Eye (tissue), 1 donor: ENCODE results near the gene POLK.
A peak's percentile ranks its signal among the peaks of the same experiment; 100 is the strongest.
"Not testable (repeated sequence)": the region's sequence is repeated elsewhere in the genome, so short reads cannot be mapped to it uniquely, and the experiment has no call there.

Experiments
- DNase-seq: peaks from one replicate; pipeline ENCODE4 v3.0.0-alpha.2; 2015

Gene POLK

DNA sequence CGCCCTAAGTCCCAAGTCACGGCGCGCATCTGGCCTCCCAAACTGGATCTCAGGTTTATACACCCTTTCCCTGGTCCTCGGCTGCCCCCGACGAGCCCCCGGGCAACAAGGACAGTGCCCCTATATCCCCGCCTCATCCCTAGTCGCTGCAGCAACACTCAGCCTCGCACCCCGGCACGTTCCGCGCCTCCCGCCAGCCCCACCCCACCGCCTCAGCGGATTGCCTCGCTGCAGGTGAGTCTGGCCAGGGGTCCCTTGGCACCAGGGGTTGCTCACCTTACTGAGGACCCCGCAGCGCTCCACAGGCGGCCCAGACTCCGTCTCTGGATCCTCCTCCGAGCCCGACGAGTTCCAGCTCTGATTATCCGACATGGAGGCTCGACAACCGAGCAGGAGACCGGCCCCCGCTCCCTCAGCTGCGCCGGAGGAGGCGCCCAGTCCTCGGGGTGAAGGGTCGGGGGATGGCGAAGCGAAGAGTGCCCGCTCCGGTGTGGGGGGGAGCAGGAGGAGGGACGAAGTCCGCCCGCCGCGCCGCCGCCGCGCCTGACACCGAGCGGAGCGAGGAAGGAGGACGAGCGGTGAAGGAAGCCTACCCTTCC is 756 bp upstream of the POLK start:
- DNase-seq: peak; percentile 69

DNA sequence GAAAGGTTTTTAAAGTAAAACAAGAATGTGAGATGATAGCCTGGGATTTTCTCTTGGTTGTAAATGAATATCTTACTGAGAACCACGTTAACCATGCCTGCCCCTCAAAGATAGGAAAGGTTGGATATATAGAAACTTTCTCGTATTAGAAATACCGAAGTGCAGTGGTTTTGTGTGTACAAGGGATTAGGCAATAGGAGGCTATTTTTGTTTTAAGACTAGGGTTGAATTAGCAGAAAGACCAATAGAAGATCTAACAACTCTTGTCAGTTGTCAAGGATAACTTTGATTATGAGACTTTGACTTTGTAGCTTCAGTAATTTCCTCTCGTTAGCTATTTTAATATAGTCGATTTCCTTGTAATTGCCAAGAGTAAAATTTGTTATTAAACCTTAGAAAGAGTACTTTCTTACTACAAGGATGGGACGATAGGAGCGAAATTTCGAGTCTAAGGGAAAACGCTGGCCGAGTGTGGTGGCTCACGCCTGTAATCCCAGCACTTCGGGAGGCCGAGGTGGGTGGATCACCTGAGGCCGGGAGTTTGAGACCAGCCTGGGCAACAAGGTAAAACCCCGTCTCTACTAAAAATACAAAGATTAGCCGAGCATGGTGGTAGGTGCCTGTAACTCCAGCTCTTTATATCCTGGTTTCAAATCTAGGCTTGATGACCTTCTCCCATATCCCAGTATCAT is 838 bp downstream of the POLK start:
- no peak for DNase-seq

DNA sequence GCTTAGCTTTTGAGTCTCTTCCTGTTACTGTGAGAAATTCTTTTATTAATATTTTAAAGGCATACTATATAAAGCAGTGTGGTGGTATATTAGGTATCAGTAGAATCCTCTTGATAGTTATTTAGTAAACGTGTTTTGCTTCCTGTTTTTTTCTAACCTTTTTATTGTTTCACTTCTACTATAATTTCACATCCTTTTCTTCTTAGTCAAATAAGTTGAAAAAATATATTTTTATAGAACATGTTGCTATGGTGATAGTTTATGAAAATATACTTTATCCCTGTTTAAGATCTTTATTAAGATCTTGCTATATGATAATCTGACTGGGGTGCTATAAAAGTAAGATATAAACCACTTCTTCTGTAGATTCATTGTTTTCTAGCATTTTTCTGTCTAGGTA is 2.1 kb downstream of the POLK start:
- no peak for DNase-seq

- DNase-seq: no peak
Observed at GRCh38 chr5:75514323-75514722, 2.6 kb downstream of the POLK start.

GRCh38 chr5:75519761-75520160 is 8.1 kb downstream of the POLK start:
- DNase-seq: no peak

GRCh38 chr5:75521195-75521594 is 9.5 kb downstream of the POLK start:
- DNase-seq: no peak

- no peak for DNase-seq
Observed at GRCh38 chr5:75522025-75522424, 10.3 kb downstream of the POLK start.

DNA sequence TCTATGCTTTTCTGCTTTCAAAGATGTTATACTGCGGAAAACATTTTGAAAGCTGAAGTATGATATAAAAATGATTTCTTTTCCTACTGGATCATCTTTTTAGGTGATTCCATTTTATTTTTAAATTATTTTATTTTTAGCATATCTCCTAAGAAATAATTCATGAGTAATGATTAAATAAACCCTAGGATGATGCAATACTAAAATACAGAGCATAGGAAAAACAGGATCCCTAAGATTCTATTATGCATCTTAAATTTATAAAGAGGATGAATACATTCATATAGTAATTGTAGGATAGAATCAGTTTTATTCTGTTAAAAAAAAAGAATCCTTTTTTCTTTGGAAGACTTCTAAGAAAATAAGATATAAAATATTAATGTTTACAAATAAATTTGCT is 10.9 kb downstream of the POLK start:
- DNase-seq: no peak

DNA sequence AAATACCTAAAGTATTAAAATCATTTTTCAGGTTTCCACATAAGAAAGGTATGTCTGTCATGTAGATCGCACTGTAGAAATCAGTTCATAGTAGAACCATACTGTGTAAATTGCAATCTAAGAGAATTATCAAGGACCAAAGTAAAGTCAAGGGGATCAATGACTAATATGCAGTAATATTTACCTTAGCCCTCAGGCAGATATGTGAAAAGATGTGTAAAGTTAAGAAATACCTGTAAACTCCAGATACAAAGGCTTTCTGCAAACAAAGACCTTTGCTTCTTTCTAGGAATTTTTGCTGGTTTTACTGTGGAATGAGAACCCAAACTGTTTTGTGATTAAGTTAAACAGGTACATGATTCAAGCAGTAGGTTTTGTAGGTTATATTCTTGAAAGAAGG is 11.6 kb downstream of the POLK start:
- no peak for DNase-seq

DNA sequence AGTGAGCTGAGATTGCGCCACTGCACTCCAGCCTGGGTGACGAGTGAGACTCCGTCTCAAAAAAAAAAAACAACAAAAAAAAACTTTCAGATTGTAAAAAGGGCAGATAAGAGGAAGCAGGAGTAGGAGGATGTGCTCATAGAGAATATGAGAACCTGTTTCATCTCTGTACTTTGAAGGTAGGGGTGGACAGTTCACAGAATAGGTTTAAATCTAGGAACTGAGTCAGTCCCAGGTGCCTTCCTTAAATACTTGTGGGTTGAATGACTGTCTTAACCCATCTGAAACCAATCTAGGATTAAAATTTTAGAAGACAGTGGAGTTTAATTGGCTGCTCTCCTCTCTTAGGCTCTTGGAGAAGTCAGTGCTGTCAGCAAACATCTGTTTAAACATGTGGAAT is 12.4 kb downstream of the POLK start:
- DNase-seq: no peak

- no peak for DNase-seq
Observed at GRCh38 chr5:75524591-75524990, 12.9 kb downstream of the POLK start.

GRCh38 chr5:75525344-75525743 is 13.7 kb downstream of the POLK start:
- DNase-seq: no peak

DNA sequence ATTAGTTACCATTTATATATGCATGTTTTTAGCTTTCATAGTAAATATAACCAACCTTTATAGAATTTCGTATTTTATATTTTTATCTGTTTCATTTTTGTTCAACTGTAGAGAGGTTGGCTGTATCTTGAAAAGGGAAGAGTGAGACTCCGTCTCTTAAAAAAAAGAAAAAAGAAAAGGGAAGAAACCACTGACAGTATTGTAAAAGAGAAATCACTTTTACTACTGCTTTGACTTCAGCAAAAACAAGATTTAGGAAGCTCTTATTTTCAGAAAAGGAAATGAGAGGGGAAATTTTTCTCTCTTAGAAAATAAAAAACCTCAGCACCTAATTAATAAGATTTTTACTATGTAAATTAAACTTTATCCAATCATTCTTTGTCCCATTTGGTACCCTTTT is 14.4 kb downstream of the POLK start:
- no peak for DNase-seq

GRCh38 chr5:75529185-75529584 is 17.5 kb downstream of the POLK start:
- DNase-seq: no peak

GRCh38 chr5:75532190-75532589 is 20.5 kb downstream of the POLK start:
- no peak for DNase-seq

GRCh38 chr5:75533716-75534115 is 22.0 kb downstream of the POLK start:
- DNase-seq: not testable (repeated sequence)

DNA sequence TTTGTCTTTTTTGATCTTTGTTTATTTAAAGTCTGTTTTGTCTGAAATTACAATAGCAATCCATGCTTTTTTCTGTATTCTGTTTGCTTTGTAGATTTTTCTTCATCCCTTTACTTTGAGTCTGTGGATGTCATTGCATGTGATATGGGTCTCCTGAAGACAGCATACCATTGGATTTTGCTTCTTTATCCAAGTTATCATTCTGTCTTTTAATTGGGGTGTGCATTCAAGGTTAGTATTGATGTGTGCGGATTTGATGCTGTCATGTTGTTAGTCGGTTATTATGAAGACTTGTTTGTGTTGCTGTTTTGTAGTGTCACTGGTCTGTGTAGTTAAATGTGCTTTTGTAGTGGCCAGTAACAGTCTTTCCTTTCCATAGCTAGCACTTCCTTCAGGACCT is 23.0 kb downstream of the POLK start:
- no peak for DNase-seq

GRCh38 chr5:75536147-75536546 is 24.5 kb downstream of the POLK start:
- DNase-seq: no peak

DNA sequence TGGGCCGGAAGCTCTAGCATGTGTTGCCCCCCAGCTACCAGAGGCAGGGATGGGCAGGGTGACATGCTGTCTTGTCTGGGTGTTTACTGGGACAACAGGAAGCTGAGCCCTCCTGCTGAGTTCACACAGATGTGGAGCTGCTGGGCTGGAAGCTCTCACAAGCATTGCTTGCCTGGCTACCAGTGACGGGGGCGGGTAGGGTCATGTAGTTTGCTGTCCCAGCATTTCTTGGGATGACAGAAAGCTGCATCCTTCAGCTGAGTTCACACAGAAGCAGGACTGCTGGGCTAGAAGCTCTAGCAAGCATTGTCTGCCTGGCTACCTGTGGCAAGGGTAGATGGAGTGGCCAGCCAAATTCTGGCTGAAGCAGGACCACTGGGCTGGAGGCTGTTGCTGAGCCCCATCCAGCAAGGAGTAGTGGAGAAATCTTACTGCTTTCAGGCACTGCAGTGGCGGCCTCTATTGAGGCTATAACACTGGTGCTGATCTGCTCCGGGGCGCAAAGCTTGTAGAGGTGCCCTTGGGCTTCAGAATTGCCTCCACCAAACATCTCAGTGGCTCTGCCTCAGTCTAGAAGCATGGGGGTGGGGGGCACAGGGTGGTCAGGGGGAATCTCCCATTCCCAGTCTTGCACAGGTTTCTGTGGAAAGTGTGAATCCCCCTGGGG is 25.1 kb downstream of the POLK start:
- no peak for DNase-seq

- no peak for DNase-seq
Observed at GRCh38 chr5:75538211-75538610, 26.5 kb downstream of the POLK start.

DNA sequence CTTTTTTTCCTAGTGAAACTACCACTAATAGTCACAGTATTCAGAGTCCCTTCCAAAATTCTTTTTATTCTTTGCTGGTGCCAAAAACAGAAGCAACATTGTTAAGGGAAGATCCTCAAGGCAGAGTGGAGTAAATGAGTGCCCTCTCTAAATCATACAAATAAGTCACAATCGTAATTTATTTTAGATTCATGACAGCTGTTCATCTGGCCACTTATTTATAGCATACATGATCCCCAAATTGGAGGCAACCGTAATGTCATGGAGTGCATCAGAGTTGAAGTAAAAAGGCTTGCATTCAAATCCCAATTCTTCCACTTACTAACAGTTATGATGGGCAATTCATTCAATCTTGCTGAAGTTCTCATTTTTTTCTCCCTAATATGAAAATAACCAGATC is 33.4 kb downstream of the POLK start:
- no peak for DNase-seq

DNA sequence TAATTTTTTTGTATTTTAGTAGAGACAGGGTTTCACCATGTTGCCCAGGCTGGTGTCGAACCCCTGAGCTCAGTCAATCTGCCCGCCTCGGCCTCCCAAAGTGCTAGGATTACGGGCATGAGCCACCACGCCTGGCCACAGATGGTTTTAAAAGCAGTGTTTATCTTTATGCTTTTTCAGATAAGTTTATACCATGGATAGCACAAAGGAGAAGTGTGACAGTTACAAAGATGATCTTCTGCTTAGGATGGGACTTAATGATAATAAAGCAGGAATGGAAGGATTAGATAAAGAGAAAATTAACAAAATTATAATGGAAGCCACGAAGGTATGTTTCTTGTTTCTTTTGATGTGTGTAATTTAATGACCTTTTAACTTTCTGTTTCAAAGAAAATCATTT is 35.1 kb downstream of the POLK start:
- DNase-seq: no peak

- no peak for DNase-seq
Observed at GRCh38 chr5:75547812-75548211, 36.1 kb downstream of the POLK start.

DNA sequence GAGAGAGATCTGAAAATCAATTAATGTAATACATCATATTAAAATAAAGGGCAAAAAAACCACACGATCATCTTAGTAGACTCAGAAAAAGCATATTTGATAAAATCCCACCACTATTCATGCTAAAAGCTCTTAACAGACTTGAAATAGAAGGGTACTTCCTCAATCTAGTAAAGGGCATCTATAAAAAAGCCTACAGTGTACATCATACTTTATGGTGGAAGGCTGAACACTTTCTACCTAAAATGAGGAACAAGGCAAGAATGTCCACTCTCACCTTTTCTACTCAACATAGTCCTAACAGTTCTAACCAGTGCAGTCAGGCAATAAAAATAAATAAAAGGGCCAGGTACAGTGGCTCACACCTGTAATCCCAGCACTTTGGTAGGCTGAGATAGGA is 38.9 kb downstream of the POLK start:
- no peak for DNase-seq

- no peak for DNase-seq
Observed at GRCh38 chr5:75551471-75551870, 39.8 kb downstream of the POLK start.
